ENCODE measurements around the gene RTN4RL1.

The RTN4RL1 gene
- 0 to 0.91 (median 0.08) reads per million in 18 experiments for total RNA-seq

GRCh38 chr17:2025220-2025621, at the start of gene RTN4RL1:
TSS of gene RTN4RL1 (minus strand) at chr17:2025334. CDS start at chr17:2024865, 469 bp downstream.
- DNase-seq, result peak in 1 of 2 donors; percentile 38

GRCh38 chr17:2074919-2075318, 49.8 kb upstream of the RTN4RL1 start:
- no peak for DNase-seq

- peak; percentile 31 to 56 for DNase-seq
Measured at GRCh38 chr17:2071455-2072281, 46.5 kb upstream of the RTN4RL1 start.

GRCh38 chr17:2071024-2071385, 45.9 kb upstream of the RTN4RL1 start:
- no peak for DNase-seq

GRCh38 chr17:2070241-2071023, 45.3 kb upstream of the RTN4RL1 start:
- DNase-seq, result no peak

GRCh38 chr17:2068519-2069051, 43.5 kb upstream of the RTN4RL1 start:
- DNase-seq, result no peak

GRCh38 chr17:2068031-2068518, 42.9 kb upstream of the RTN4RL1 start:
- DNase-seq, result no peak

- DNase-seq, result no peak
Measured at GRCh38 chr17:2067608-2068024, 42.5 kb upstream of the RTN4RL1 start.

GRCh38 chr17:2067048-2067561, 42.0 kb upstream of the RTN4RL1 start:
- no peak for DNase-seq

- no peak for DNase-seq
Measured at GRCh38 chr17:2065949-2066400, 40.8 kb upstream of the RTN4RL1 start.

- DNase-seq, result peak; percentile 18 to 54
Measured at GRCh38 chr17:2064980-2065785, 40.0 kb upstream of the RTN4RL1 start.

GRCh38 chr17:2064520-2064971, 39.4 kb upstream of the RTN4RL1 start:
- DNase-seq, result no peak

- DNase-seq, result no peak
Measured at GRCh38 chr17:2064147-2064489, 39.0 kb upstream of the RTN4RL1 start.

- DNase-seq, result no peak
Measured at GRCh38 chr17:2063261-2064146, 38.4 kb upstream of the RTN4RL1 start.

GRCh38 chr17:2062571-2063183, 37.5 kb upstream of the RTN4RL1 start:
- DNase-seq, result no peak

GRCh38 chr17:2061441-2061958, 36.4 kb upstream of the RTN4RL1 start:
- no peak for DNase-seq

GRCh38 chr17:2060681-2061440, 35.7 kb upstream of the RTN4RL1 start:
- no peak for DNase-seq

- DNase-seq, result no peak
Measured at GRCh38 chr17:2060385-2060658, 35.2 kb upstream of the RTN4RL1 start.

- no peak for DNase-seq
Measured at GRCh38 chr17:2059547-2060384, 34.6 kb upstream of the RTN4RL1 start.

All from inflammatory macrophage (primary cell).